ENCODE measurements around the gene CISD1. TPM values are rescaled to one million over a fixed set of nuclear protein-coding genes. Genes with fewer than 3 reads are reported as not detected.

Gene CISD1
- total and polyA plus RNA-seq, 9 donors, result 18.8 to 32.9 (median 21.1) TPM

- H3K36me3 ChIP-seq (ENCODE audit: control insufficient read depth, insufficient read depth, low read length), result no peaks in the 10 kb centered on the region
- no peaks in the 10 kb centered on the region for H3K27me3 ChIP-seq (ENCODE audit: control insufficient read depth, insufficient read depth, low read length)
- DNase-seq, result no peak
- H3K4me1 ChIP-seq (ENCODE audit: control insufficient read depth, insufficient read depth, low read length), result no peaks in the 10 kb centered on the region
- no peak overlapping the region for H3K27ac ChIP-seq (ENCODE audit: low read length)
- WGBS (ENCODE audit: insufficient coverage), result no CpG with 5 or more reads among the region's 2 CpGs
- no peak overlapping the region for H3K4me3 ChIP-seq (ENCODE audit: low read length)
- H3K9me3 ChIP-seq (replicated peaks; ENCODE audit: control insufficient read depth, low read depth, low read length), result no peaks in the 10 kb centered on the region
These were observed 33.3 kb downstream of the CISD1 start for GRCh38 chr10:58302254-58302653.

GRCh38 chr10:58304099-58304633 lies 35.2 kb downstream of the CISD1 start:
- Histone ChIP-seq H3K4me3 (ENCODE audit: low read length) (no peak overlapping the region), H3K36me3 (ENCODE audit: control insufficient read depth, insufficient read depth, low read length) (no peaks in the 10 kb centered on the region), H3K27me3 (ENCODE audit: control insufficient read depth, insufficient read depth, low read length) (no peaks in the 10 kb centered on the region), H3K9me3 (replicated peaks; ENCODE audit: control insufficient read depth, low read depth, low read length) (no peaks in the 10 kb centered on the region), H3K4me1 (ENCODE audit: control insufficient read depth, insufficient read depth, low read length) (no peaks in the 10 kb centered on the region), H3K27ac (ENCODE audit: low read length) (no peak overlapping the region)
- WGBS (ENCODE audit: insufficient coverage), result 100% methylated on average over 1 of the region's 3 CpGs
- no peak for DNase-seq

GRCh38 chr10:58305821-58306220 lies 36.9 kb downstream of the CISD1 start:
- no peak overlapping the region for H3K4me3 ChIP-seq (ENCODE audit: low read length)
- DNase-seq, result no peak
- no peaks in the 10 kb centered on the region for H3K27me3 ChIP-seq (ENCODE audit: control insufficient read depth, insufficient read depth, low read length)
- no peaks in the 10 kb centered on the region for H3K4me1 ChIP-seq (ENCODE audit: control insufficient read depth, insufficient read depth, low read length)
- WGBS (ENCODE audit: insufficient coverage), result 41% methylated on average over 2 of the region's 4 CpGs
- no peak overlapping the region for H3K27ac ChIP-seq (ENCODE audit: low read length)
- no peaks in the 10 kb centered on the region for H3K9me3 ChIP-seq (replicated peaks; ENCODE audit: control insufficient read depth, low read depth, low read length)
- H3K36me3 ChIP-seq (ENCODE audit: control insufficient read depth, insufficient read depth, low read length), result no peaks in the 10 kb centered on the region

- Histone ChIP-seq H3K4me1 (ENCODE audit: control insufficient read depth, insufficient read depth, low read length) (no peaks in the 10 kb centered on the region), H3K27me3 (ENCODE audit: control insufficient read depth, insufficient read depth, low read length) (no peaks in the 10 kb centered on the region), H3K9me3 (replicated peaks; ENCODE audit: control insufficient read depth, low read depth, low read length) (no peaks in the 10 kb centered on the region), H3K27ac (ENCODE audit: low read length) (no peak overlapping the region), H3K36me3 (ENCODE audit: control insufficient read depth, insufficient read depth, low read length) (no peaks in the 10 kb centered on the region), H3K4me3 (ENCODE audit: low read length) (no peak overlapping the region)
- DNase-seq, result no peak
- WGBS (ENCODE audit: insufficient coverage), result 80% methylated on average over 1 of the region's 3 CpGs
These were observed 38.7 kb downstream of the CISD1 start for GRCh38 chr10:58307676-58308075.

- Histone ChIP-seq H3K4me1 (ENCODE audit: control insufficient read depth, insufficient read depth, low read length) (no peaks in the 10 kb centered on the region), H3K9me3 (replicated peaks; ENCODE audit: control insufficient read depth, low read depth, low read length) (no peaks in the 10 kb centered on the region), H3K4me3 (ENCODE audit: low read length) (no peak overlapping the region), H3K27ac (ENCODE audit: low read length) (no peak overlapping the region), H3K27me3 (ENCODE audit: control insufficient read depth, insufficient read depth, low read length) (no peaks in the 10 kb centered on the region), H3K36me3 (ENCODE audit: control insufficient read depth, insufficient read depth, low read length) (no peaks in the 10 kb centered on the region)
- peak; percentile 29 for DNase-seq
These were observed 42.1 kb downstream of the CISD1 start for GRCh38 chr10:58311026-58311425.

- Histone ChIP-seq H3K4me3 (ENCODE audit: low read length) (no peak overlapping the region), H3K4me1 (ENCODE audit: control insufficient read depth, insufficient read depth, low read length) (no peaks in the 10 kb centered on the region), H3K36me3 (ENCODE audit: control insufficient read depth, insufficient read depth, low read length) (no peaks in the 10 kb centered on the region), H3K9me3 (replicated peaks; ENCODE audit: control insufficient read depth, low read depth, low read length) (no peaks in the 10 kb centered on the region), H3K27me3 (ENCODE audit: control insufficient read depth, insufficient read depth, low read length) (no peaks in the 10 kb centered on the region), H3K27ac (ENCODE audit: low read length) (no peak overlapping the region)
- no peak for DNase-seq
These were observed 47.9 kb downstream of the CISD1 start for GRCh38 chr10:58316874-58317273.

GRCh38 chr10:58318346-58318745 lies 49.4 kb downstream of the CISD1 start:
- Histone ChIP-seq H3K27ac (ENCODE audit: low read length) (no peak overlapping the region), H3K4me3 (ENCODE audit: low read length) (no peak overlapping the region), H3K4me1 (ENCODE audit: control insufficient read depth, insufficient read depth, low read length) (no peaks in the 10 kb centered on the region), H3K9me3 (replicated peaks; ENCODE audit: control insufficient read depth, low read depth, low read length) (no peaks in the 10 kb centered on the region), H3K36me3 (ENCODE audit: control insufficient read depth, insufficient read depth, low read length) (no peaks in the 10 kb centered on the region), H3K27me3 (ENCODE audit: control insufficient read depth, insufficient read depth, low read length) (no peaks in the 10 kb centered on the region)
- no peak for DNase-seq
- 25% methylated on average over 1 of the region's 2 CpGs for WGBS (ENCODE audit: insufficient coverage)

GRCh38 chr10:58319599-58319998 lies 50.6 kb downstream of the CISD1 start:
- Histone ChIP-seq H3K9me3 (replicated peaks; ENCODE audit: control insufficient read depth, low read depth, low read length) (no peaks in the 10 kb centered on the region), H3K4me3 (ENCODE audit: low read length) (no peak overlapping the region), H3K27ac (ENCODE audit: low read length) (no peak overlapping the region), H3K36me3 (ENCODE audit: control insufficient read depth, insufficient read depth, low read length) (no peaks in the 10 kb centered on the region), H3K27me3 (ENCODE audit: control insufficient read depth, insufficient read depth, low read length) (no peaks in the 10 kb centered on the region), H3K4me1 (ENCODE audit: control insufficient read depth, insufficient read depth, low read length) (no peaks in the 10 kb centered on the region)
- no CpG with 5 or more reads among the region's 1 CpG for WGBS (ENCODE audit: insufficient coverage)
- no peak for DNase-seq

- WGBS (ENCODE audit: insufficient coverage), result 98% methylated on average over 4 of the region's 4 CpGs
- H3K4me1 ChIP-seq (ENCODE audit: control insufficient read depth, insufficient read depth, low read length), result no peaks in the 10 kb centered on the region
- H3K36me3 ChIP-seq (ENCODE audit: control insufficient read depth, insufficient read depth, low read length), result no peaks in the 10 kb centered on the region
- H3K27me3 ChIP-seq (ENCODE audit: control insufficient read depth, insufficient read depth, low read length), result no peaks in the 10 kb centered on the region
- DNase-seq, result no peak
- H3K9me3 ChIP-seq (replicated peaks; ENCODE audit: control insufficient read depth, low read depth, low read length), result no peaks in the 10 kb centered on the region
- H3K27ac ChIP-seq (ENCODE audit: low read length), result no peak overlapping the region
- H3K4me3 ChIP-seq (ENCODE audit: low read length), result no peak overlapping the region
These were observed 51.5 kb downstream of the CISD1 start for GRCh38 chr10:58320351-58321049.

- WGBS (ENCODE audit: insufficient coverage), result 80% methylated on average over 1 of the region's 3 CpGs
- peaks cover 3% of the 10 kb centered on the region for H3K4me1 ChIP-seq (ENCODE audit: control insufficient read depth, insufficient read depth, low read length)
- H3K27ac ChIP-seq (ENCODE audit: low read length), result no peak overlapping the region
- H3K9me3 ChIP-seq (replicated peaks; ENCODE audit: control insufficient read depth, low read depth, low read length), result no peaks in the 10 kb centered on the region
- DNase-seq, result peak; percentile 29
- no peaks in the 10 kb centered on the region for H3K36me3 ChIP-seq (ENCODE audit: control insufficient read depth, insufficient read depth, low read length)
- no peaks in the 10 kb centered on the region for H3K27me3 ChIP-seq (ENCODE audit: control insufficient read depth, insufficient read depth, low read length)
- no peak overlapping the region for H3K4me3 ChIP-seq (ENCODE audit: low read length)
These were observed 53.3 kb downstream of the CISD1 start for GRCh38 chr10:58322072-58322834.
